ENCODE results near the gene CFAP54. TPM values are rescaled to one million over a fixed set of nuclear protein-coding genes. Genes with fewer than 3 reads are reported as not detected.

The CFAP54 gene
- total and polyA plus RNA-seq, 2 donors (not counting 3 experiments of a cell fraction or from before 2014, with no cell fraction given): 3.6 to 26.9 TPM

DNA sequence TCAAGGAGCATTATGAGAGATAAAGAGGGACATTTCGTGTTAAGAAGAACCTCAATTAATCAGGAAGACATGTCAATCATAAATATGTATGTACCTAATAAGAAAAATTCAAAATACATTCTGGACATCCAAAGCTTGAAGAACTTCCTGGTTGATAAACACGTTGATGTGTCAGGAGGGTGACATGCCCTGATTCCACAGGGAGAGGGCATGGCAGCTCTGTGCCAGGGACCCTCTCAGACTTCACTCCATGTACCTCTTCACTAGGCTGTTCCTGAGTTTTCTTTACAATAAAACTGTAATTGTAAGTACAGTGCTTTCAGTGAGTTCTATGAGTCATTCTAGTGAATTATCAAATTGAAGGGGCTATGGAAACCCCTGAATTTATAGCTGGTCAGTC lies 163.5 kb downstream of the CFAP54 start:
- Histone ChIP-seq H3K79me2 (ENCODE audit: control insufficient read depth, insufficient read depth, low read length) (no peaks in the 10 kb centered on the region), H4K20me1 (replicated peaks; ENCODE audit: control insufficient read depth, extremely low read depth, insufficient read depth, low read length) (no peaks in the 10 kb centered on the region), H3K9ac (replicated peaks; ENCODE audit: extremely low read depth, insufficient read depth, low read length) (no peak overlapping the region), H3K27me3 (ENCODE audit: control insufficient read depth in 2 of 2, insufficient read depth in 2 of 2, low read length in 2 of 2) (no peaks in the 10 kb centered on the region), H3K27ac (ENCODE audit: insufficient read depth, low read depth, low read length) (no peak overlapping the region), H3K9me1 (replicated peaks; ENCODE audit: control insufficient read depth, extremely low read depth, insufficient read depth, low read length) (no peaks in the 10 kb centered on the region), H3K36me3 (ENCODE audit: control insufficient read depth in 2 of 2, extremely low read depth in 1 of 2, insufficient read depth in 2 of 2, low read length in 2 of 2) (peaks cover 0 to 2% of the 10 kb centered on the region in 2 experiments), H3K4me2 (ENCODE audit: insufficient read depth, low read length) (no peak overlapping the region), H3K4me1 (ENCODE audit: control insufficient read depth, extremely low read depth, insufficient read depth, low read length) (no peaks in the 10 kb centered on the region), H3K9me3 (replicated peaks; ENCODE audit: control insufficient read depth, insufficient read depth, low read length) (no peaks in the 10 kb centered on the region), H2AFZ (ENCODE audit: low read depth, low read length) (no peak overlapping the region), H3K4me3 (replicated peaks in 1 of 3; ENCODE audit: insufficient read depth in 1 of 3, low read depth in 1 of 3, low read length in 3 of 3) (no peak overlapping the region)
- ChIA-PET POLR2A (no interaction called here), CTCF (no interaction called here)
- dilution Hi-C loops (cut with MboI; ENCODE audit: extremely low pct_ligation_motif_present, low sequenced_read_pairs) (no loop called here), intact Hi-C loops (cut with micrococcal nuclease) (no loop called here)
- DNase-seq (ENCODE audit: low read depth, low spot score): no peak
- no TSS peak for BruUV-seq (replicated peaks)
- no peak for FAIRE-seq
- TF ChIP-seq GATA2 (IDR thresholded peaks at IDR 0.05; ENCODE audit: insufficient read depth, insufficient read length, low read depth, low read length) (no peak), MAX (IDR thresholded peaks at IDR 0.05; ENCODE audit: insufficient read depth, insufficient read length) (no peak), POLR2A (IDR thresholded peaks at IDR 0.05; ENCODE audit: low read depth, low read length) (no peak), MYC (IDR thresholded peaks at IDR 0.05; ENCODE audit: low read depth, low read length) (no peak), JUN (IDR thresholded peaks at IDR 0.05; ENCODE audit: borderline replicate concordance, insufficient read depth, insufficient read length, low read depth) (no peak), CTCF (IDR thresholded peaks at IDR 0.05; ENCODE audit: extremely low read depth in 1 of 2, insufficient read depth in 1 of 2, low read depth in 1 of 2, low read length in 2 of 2) (no peak)

DNA sequence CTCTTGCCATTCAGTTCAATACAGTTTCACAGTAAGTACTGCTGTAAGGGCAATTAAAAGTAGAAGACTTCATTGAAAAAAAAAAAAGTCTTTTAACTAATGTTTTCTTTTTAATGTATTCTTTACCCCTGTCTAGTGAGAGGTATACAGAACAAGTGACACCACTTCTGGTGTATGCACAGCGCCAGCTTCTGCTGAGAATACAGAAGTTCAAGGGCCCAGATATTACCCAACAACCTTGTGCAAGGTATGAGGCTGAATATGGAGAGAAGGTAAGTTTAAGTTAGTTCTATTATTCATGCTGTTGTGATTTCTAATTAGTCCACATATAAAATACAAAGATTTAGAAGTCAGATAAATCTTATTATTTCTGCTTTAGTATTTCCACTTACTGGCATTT lies 168.7 kb downstream of the CFAP54 start:
- H3K9me1 ChIP-seq (replicated peaks; ENCODE audit: control insufficient read depth, extremely low read depth, insufficient read depth, low read length): no peaks in the 10 kb centered on the region
- no peaks in the 10 kb centered on the region for H3K27me3 ChIP-seq (ENCODE audit: control insufficient read depth in 2 of 2, insufficient read depth in 2 of 2, low read length in 2 of 2)
- ChIA-PET POLR2A (no interaction called here), CTCF (no interaction called here)
- H3K27ac ChIP-seq (ENCODE audit: insufficient read depth, low read depth, low read length): no peak overlapping the region
- no peak overlapping the region for H3K4me3 ChIP-seq (replicated peaks in 1 of 3; ENCODE audit: insufficient read depth in 1 of 3, low read depth in 1 of 3, low read length in 3 of 3)
- H4K20me1 ChIP-seq (replicated peaks; ENCODE audit: control insufficient read depth, extremely low read depth, insufficient read depth, low read length): no peaks in the 10 kb centered on the region
- H3K79me2 ChIP-seq (ENCODE audit: control insufficient read depth, insufficient read depth, low read length): no peaks in the 10 kb centered on the region
- H3K9ac ChIP-seq (replicated peaks; ENCODE audit: extremely low read depth, insufficient read depth, low read length): no peak overlapping the region
- no peak for FAIRE-seq
- no peak for DNase-seq (ENCODE audit: low read depth, low spot score)
- intact Hi-C loops (cut with micrococcal nuclease): no loop called here
- peaks cover 0 to 2% of the 10 kb centered on the region in 2 experiments for H3K36me3 ChIP-seq (ENCODE audit: control insufficient read depth in 2 of 2, extremely low read depth in 1 of 2, insufficient read depth in 2 of 2, low read length in 2 of 2)
- H3K9me3 ChIP-seq (replicated peaks; ENCODE audit: control insufficient read depth, insufficient read depth, low read length): no peaks in the 10 kb centered on the region
- no peak overlapping the region for H3K4me2 ChIP-seq (ENCODE audit: insufficient read depth, low read length)
- H2AFZ ChIP-seq (ENCODE audit: low read depth, low read length): no peak overlapping the region
- dilution Hi-C loops (cut with MboI; ENCODE audit: extremely low pct_ligation_motif_present, low sequenced_read_pairs): no loop called here
- no peaks in the 10 kb centered on the region for H3K4me1 ChIP-seq (ENCODE audit: control insufficient read depth, extremely low read depth, insufficient read depth, low read length)
- BruUV-seq (replicated peaks): no TSS peak
- TF ChIP-seq MYC (IDR thresholded peaks at IDR 0.05; ENCODE audit: low read depth, low read length) (no peak), CTCF (IDR thresholded peaks at IDR 0.05; ENCODE audit: extremely low read depth in 1 of 2, insufficient read depth in 1 of 2, low read depth in 1 of 2, low read length in 2 of 2) (no peak), POLR2A (IDR thresholded peaks at IDR 0.05; ENCODE audit: low read depth, low read length) (no peak), POLR2AphosphoS5 (IDR thresholded peaks at IDR 0.05; ENCODE audit: insufficient read depth, low read depth, low read length) (no peak), FOS (IDR thresholded peaks at IDR 0.05; ENCODE audit: borderline replicate concordance, insufficient read depth, low read length) (no peak), EZH2 (IDR thresholded peaks at IDR 0.05; ENCODE audit: borderline replicate concordance, low read depth, low read length, severe bottlenecking) (no peak), MAX (IDR thresholded peaks at IDR 0.05; ENCODE audit: insufficient read depth, insufficient read length) (no peak), GATA2 (IDR thresholded peaks at IDR 0.05; ENCODE audit: insufficient read depth, insufficient read length, low read depth, low read length) (no peak), JUN (IDR thresholded peaks at IDR 0.05; ENCODE audit: borderline replicate concordance, insufficient read depth, insufficient read length, low read depth) (no peak)

Measured in endothelial cell of umbilical vein (primary cell).